22Rv1 (cell line): Measurements from ENCODE around the gene DPF3.

Experiments
- H3K27ac ChIP-seq: fragments of 450-650 bp; 2 replicates; pipeline ENCODE4 v1.5.1; 2017
- CTCF ChIP-seq: fragments of 450-650 bp; IDR thresholded peaks from 2 replicates; pipeline ENCODE4 v1.5.1; 2017; ENCODE audit warnings: mild to moderate bottlenecking
- ZFX ChIP-seq: fragments of 450-650 bp; IDR thresholded peaks from 2 replicates; pipeline ENCODE4 v1.6.1; 2017; ENCODE audit warnings: antibody characterized with exemption, borderline replicate concordance

The DPF3 gene

DNA sequence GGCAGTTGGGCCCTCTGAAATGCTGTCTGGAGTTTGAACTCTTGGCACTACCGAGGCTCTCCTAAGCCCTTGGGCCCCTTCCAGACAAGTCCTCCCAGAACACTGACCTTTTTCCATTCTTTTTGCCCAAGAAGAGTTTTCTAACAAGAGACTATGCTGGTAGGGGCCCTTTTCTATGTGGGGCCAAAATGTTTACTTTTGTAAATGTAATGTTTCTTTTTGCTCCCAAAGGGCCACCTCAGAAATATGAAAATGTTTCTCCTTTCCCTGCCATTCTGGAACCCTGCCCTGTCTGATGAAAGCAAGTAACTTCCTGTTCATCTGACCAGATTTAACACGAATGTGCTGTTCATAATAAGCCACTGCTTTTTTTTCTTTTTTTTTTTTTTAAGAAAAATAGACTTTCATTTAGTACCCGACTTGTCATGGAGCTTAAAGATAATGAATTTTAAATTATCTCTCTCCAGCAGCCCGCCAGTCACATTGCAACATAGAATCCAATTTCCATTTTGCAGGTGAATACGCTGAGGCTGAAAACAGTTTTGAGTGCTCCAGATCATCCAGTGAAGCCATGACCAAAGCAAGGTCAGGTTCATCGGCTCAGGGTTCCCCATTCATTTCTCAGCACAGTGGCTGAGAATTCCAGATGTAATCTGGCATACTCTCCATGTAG, 169.9 kb downstream of the DPF3 start:
- no peak overlapping the region for H3K27ac ChIP-seq
- no peak for TF ChIP-seq CTCF
- TF ChIP-seq ZFX: no peak

DNA sequence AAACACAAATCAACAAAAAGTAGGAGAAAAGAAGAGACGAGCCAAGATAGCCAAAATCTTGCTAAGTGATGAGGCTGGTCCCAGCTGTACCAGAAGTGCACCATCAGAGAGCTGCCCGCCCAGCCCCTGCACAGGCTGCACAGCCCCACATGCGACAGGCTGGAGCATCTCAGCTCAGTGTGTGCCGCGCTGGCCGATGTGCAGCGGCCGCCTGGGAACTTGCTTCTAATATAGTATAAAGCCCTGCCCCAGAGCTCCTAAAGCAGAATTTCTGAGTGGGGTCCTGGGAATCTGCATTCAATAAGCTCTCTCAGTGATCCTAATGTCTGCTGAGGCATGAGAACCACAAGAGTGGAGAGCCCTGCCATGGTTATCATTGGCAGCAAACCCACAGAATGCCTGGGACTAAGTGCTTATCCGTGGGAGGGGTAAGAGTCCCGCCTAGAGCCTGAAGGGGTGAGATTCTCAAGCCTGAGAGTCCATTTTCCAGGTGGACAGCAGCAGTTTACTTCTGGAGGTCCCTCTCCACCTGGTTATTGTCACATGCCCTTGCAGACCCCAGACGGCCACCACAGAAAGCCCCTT, 171.6 kb downstream of the DPF3 start:
- TF ChIP-seq ZFX (no peak), CTCF (no peak)
- no peak overlapping the region for H3K27ac ChIP-seq

- TF ChIP-seq CTCF (no peak), ZFX (no peak)
- no peak overlapping the region for H3K27ac ChIP-seq
These were observed 172.8 kb downstream of the DPF3 start for GRCh38 chr14:72721083-72721482.

DNA sequence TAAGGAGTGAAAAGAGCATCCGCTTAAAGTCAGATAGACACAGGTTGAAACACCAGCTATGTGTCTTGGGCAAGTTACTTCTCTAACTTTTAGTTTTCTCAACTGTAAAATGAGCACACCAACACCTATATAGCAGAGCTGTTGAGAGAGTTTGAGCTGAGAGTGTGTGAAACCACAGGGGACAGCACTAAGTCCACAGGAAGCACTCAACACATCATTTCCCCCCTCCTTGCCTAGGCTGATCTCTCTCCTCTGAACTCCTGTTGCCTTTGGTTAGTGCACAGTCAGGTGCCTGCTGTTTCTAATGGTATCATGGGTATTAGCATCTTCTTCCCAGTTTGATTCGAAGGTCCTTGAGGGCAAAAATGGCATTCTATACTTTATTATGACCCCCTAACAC, 176.7 kb downstream of the DPF3 start:
- no peak overlapping the region for H3K27ac ChIP-seq
- no peak for TF ChIP-seq ZFX
- no peak for TF ChIP-seq CTCF

- TF ChIP-seq CTCF (no peak), ZFX (no peak)
- no peak overlapping the region for H3K27ac ChIP-seq
These were observed 177.4 kb downstream of the DPF3 start for GRCh38 chr14:72716476-72716875.

- TF ChIP-seq ZFX (no peak), CTCF (no peak)
- no peak overlapping the region for H3K27ac ChIP-seq
These were observed 178.1 kb downstream of the DPF3 start for GRCh38 chr14:72715850-72716228.

GRCh38 chr14:72715215-72715849, 178.6 kb downstream of the DPF3 start:
- H3K27ac ChIP-seq: no peak overlapping the region
- TF ChIP-seq CTCF (no peak), ZFX (no peak)
